Right cardiac atrium (tissue), 5 donors: ENCODE results near the gene GCNT1. TPM values are rescaled to one million over a fixed set of nuclear protein-coding genes. Genes with fewer than 3 reads are reported as not detected.
A peak's percentile ranks its signal among the peaks of the same experiment; 100 is the strongest.

Experiments
- ATAC-seq, 2 donors: fragments of 200-7000 bp; cut with Tn5 transposase; one replicate each; pipeline versions ENCODE4 v1.8.0 to v1.9.1; 2020; ENCODE audit warnings: moderate library complexity in 2 of 2, mild to moderate bottlenecking in 1 of 2
- DNase-seq, 3 donors: peaks; one replicate each; pipeline ENCODE4 v3.0.0-alpha.2; 2020
- H3K27ac ChIP-seq: one replicate; pipeline ENCODE4 v1.5.1; 2013; ENCODE audit warnings: mild to moderate bottlenecking, low read length, control low read depth, moderate library complexity
- H3K27me3 ChIP-seq: one replicate; pipeline ENCODE4 v1.6.1; 2013; ENCODE audit not compliant: control insufficient read depth, insufficient read depth
- H3K4me1 ChIP-seq: one replicate; pipeline ENCODE4 v1.6.1; 2013; ENCODE audit warnings: low read length; ENCODE audit not compliant: control insufficient read depth, insufficient read depth
- H3K4me3 ChIP-seq: one replicate; pipeline ENCODE4 v1.5.1; 2013; ENCODE audit warnings: low read length, control low read depth
- H3K9me3 ChIP-seq: one replicate; pipeline ENCODE4 v1.6.1; 2013; ENCODE audit warnings: low read length; ENCODE audit not compliant: control insufficient read depth
- WGBS: extraction: QIAGEN DNeasy Blood & Tissue Kit; methylation state at CpG from one replicate; pipeline ENCODE4 v1.1.7; 2013; 5-methylcytosine and 5-hydroxymethylcytosine counted together
- intact Hi-C, 4 donors: fragments of 100-400 bp; cut with DNase I; formaldehyde crosslinking; loops; one replicate each; pipeline versions ENCODE4 v1.11.0 to v1.14.0; 2022 to 2023
- polyA plus RNA-seq: library from polyadenylated mRNA; stranded (reverse); fragments of 200-250 nt; gene quantifications from one replicate; pipeline ENCODE4 v1.2.3, GENCODE V29; 2013
- total RNA-seq, 4 donors: library from RNA; stranded (reverse); fragmentation: NEBNext Ultra II Directional; extraction: Animal tissue kit (Norgen Biotek cat#: 25700); gene quantifications; one replicate each; pipeline ENCODE4 v1.2.1, GENCODE V29; 2021
- donor health status: healthy with polysubstance abuse.
- donor health status: DM: no; HTN: yes; CAD: no.
- donor health status: DM: no; HTN: no; CAD: no.
- donor health status: DM: no; HTN: yes; CAD: no; lungs with severe emphysema.
- donor health status: DM: yes; HTN: yes; CAD: no.

The GCNT1 gene
- total and polyA plus RNA-seq, 5 donors, result 0.91 to 5.7 (median 3.9) TPM

GRCh38 chr9:76444322-76444929, 14.6 kb upstream of the GCNT1 start:
- no peak overlapping the region for H3K27ac ChIP-seq
- DNase-seq (no peak), ATAC-seq (no peak)
- no peak overlapping the region for H3K4me3 ChIP-seq
- H3K27me3 ChIP-seq, result no peaks in the 10 kb centered on the region
- H3K4me1 ChIP-seq, result no peaks in the 10 kb centered on the region
- intact Hi-C loops, result loop anchor here in 1 of 4 donors (10.0 kb wide), 1 partner anchor 260 kb away; no protein-coding TSS in a partner anchor
- H3K9me3 ChIP-seq, result no peaks in the 10 kb centered on the region
- whole genome bisulfite sequencing, result 80% methylated on average over 5 of the region's 5 CpGs

DNA sequence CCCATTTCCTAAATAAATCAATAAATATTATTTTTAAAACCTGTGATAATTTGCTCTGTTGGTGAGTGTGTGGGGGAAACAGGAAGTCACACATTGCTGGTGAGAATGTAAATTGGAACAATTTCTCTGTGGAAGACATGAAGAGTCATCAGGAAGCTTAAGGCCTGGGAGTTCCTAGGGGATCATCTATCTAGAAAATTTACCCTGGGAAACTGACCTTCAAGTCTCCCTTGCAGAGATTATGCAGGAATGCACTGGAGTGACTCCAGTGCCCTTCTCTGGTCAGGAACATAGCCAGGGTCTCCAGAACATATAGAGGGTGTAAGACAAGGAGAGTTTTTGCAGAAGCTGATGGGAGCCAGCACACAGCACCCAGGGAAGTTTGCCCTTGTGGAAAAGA, 13.0 kb upstream of the GCNT1 start:
- H3K27me3 ChIP-seq, result no peaks in the 10 kb centered on the region

DNA sequence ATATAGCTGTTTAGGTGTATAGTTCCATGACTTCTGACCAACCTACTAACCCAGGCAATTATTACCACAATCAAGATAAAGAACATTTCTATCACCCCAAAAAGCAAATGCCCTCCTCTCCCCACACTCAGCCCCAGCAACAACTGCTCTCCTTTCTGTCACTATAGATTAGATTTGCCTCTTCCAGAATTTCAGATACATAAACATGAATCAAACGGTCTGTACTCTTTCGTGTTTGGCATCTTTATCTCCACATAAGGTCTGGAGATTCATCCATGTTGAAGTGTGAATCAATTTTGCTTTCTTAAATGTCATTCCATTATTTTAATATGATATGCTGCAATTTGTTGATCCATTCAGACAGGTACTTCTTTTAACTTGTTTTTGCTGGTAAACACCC, 10.5 kb upstream of the GCNT1 start:
- Histone ChIP-seq H3K9me3 (no peaks in the 10 kb centered on the region), H3K4me1 (no peaks in the 10 kb centered on the region), H3K4me3 (no peak overlapping the region), H3K27me3 (no peaks in the 10 kb centered on the region), H3K27ac (no peak overlapping the region)
- WGBS, result 63% methylated on average over 2 of the region's 2 CpGs
- no peak for ATAC-seq
- intact Hi-C loops, result loop anchor here in 3 of 4 donors (5.0 to 10.0 kb wide), 4 partner anchors 209 to 259 kb away; no protein-coding TSS in a partner anchor
- no peak for DNase-seq

More for the DNA sequence above, 13.0 kb upstream of the GCNT1 start:
- intact Hi-C loops, result loop anchor here in 3 of 4 donors (2.0 to 10.0 kb wide), 5 partner anchors 211 to 261 kb away; no protein-coding TSS in a partner anchor
- no peak for ATAC-seq
- Histone ChIP-seq H3K4me1 (no peaks in the 10 kb centered on the region), H3K27ac (no peak overlapping the region), H3K4me3 (no peak overlapping the region), H3K9me3 (no peaks in the 10 kb centered on the region)
- DNase-seq, result no peak

- Histone ChIP-seq H3K9me3 (no peaks in the 10 kb centered on the region), H3K27ac (no peak overlapping the region), H3K27me3 (no peaks in the 10 kb centered on the region), H3K4me3 (no peak overlapping the region), H3K4me1 (no peaks in the 10 kb centered on the region)
- DNase-seq, result no peak
- no peak for ATAC-seq
- WGBS, result 82% methylated on average over 1 of the region's 1 CpG
- intact Hi-C loops, result loop anchor here in 1 of 4 donors (5.0 kb wide), 1 partner anchor 256 kb away; no protein-coding TSS in a partner anchor
These were observed 7.7 kb upstream of the GCNT1 start for GRCh38 chr9:76451234-76451633.

- 80% methylated on average over 1 of the region's 1 CpG for WGBS
- no peak for ATAC-seq
These were observed 6.1 kb upstream of the GCNT1 start for GRCh38 chr9:76452839-76453238.

GRCh38 chr9:76453785-76454184, 5.2 kb upstream of the GCNT1 start:
- ATAC-seq, result no peak
- WGBS, result 84% methylated on average over 4 of the region's 4 CpGs
- intact Hi-C loops, result loop anchor here in 1 of 4 donors (5.0 kb wide), 1 partner anchor 254 kb away; no protein-coding TSS in a partner anchor
- H3K4me1 ChIP-seq, result no peaks in the 10 kb centered on the region
- DNase-seq, result no peak
- no peaks in the 10 kb centered on the region for H3K27me3 ChIP-seq
- H3K27ac ChIP-seq, result no peak overlapping the region
- no peak overlapping the region for H3K4me3 ChIP-seq
- no peaks in the 10 kb centered on the region for H3K9me3 ChIP-seq

More at GRCh38 chr9:76452839-76453238, 6.1 kb upstream of the GCNT1 start:
- no peak for DNase-seq
- H3K4me3 ChIP-seq, result no peak overlapping the region
- no peaks in the 10 kb centered on the region for H3K9me3 ChIP-seq
- H3K4me1 ChIP-seq, result no peaks in the 10 kb centered on the region
- intact Hi-C loops, result loop anchor here in 1 of 4 donors (5.0 kb wide), 1 partner anchor 254 kb away; no protein-coding TSS in a partner anchor
- no peak overlapping the region for H3K27ac ChIP-seq
- no peaks in the 10 kb centered on the region for H3K27me3 ChIP-seq

DNA sequence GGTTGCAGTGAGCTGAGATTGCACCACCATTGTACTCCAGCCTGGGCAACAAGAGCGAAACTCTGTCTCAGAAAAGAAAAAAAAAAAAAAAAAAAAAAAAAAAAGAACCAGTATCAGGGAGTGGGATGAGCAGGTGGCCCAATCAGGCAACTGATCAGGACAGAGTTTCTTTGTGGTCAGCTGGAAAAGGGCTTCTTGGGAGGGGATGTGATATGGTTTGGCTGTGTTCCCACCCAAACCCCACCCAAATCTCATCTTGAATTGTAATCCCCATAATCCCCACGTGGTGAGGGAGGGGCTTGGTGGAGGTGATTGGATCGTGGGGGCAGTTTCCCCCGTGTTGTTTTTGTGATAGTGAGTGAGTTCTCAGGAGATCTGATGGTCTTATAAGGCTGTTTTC, 4.7 kb upstream of the GCNT1 start:
- intact Hi-C loops, result loop anchor here in 1 of 4 donors (5.0 kb wide), 1 partner anchor 253 kb away; no protein-coding TSS in a partner anchor
- DNase-seq, result no peak
- no peak overlapping the region for H3K4me3 ChIP-seq
- H3K27ac ChIP-seq, result no peak overlapping the region
- ATAC-seq, result no peak
- H3K27me3 ChIP-seq, result no peaks in the 10 kb centered on the region
- H3K4me1 ChIP-seq, result no peaks in the 10 kb centered on the region
- 46% methylated on average over 4 of the region's 4 CpGs for WGBS
- no peaks in the 10 kb centered on the region for H3K9me3 ChIP-seq

GRCh38 chr9:76456202-76456926, 2.6 kb upstream of the GCNT1 start:
- no peaks in the 10 kb centered on the region for H3K4me1 ChIP-seq
- ATAC-seq, result peak; percentile 53 to 57
- no peak overlapping the region for H3K4me3 ChIP-seq
- no peaks in the 10 kb centered on the region for H3K9me3 ChIP-seq
- intact Hi-C loops, result loop anchor here in 1 of 4 donors (5.0 kb wide), 1 partner anchor 206 kb away; no protein-coding TSS in a partner anchor
- no peak overlapping the region for H3K27ac ChIP-seq
- no peaks in the 10 kb centered on the region for H3K27me3 ChIP-seq
- WGBS, result 74% methylated on average over 4 of the region's 4 CpGs
- DNase-seq, result peak in 2 of 3 donors; percentile 67 to 68

- Histone ChIP-seq H3K4me3 (peak overlapping the region; percentile 64), H3K9me3 (no peaks in the 10 kb centered on the region), H3K4me1 (no peaks in the 10 kb centered on the region), H3K27me3 (no peaks in the 10 kb centered on the region), H3K27ac (no peak overlapping the region)
- WGBS, result 9% methylated on average over 32 of the region's 32 CpGs
- DNase-seq (peak; percentile 26 to 72 (median 57)), ATAC-seq (peak; percentile 69 to 71)
- intact Hi-C loops, result loop anchor here in 1 of 4 donors (5.0 kb wide), 1 partner anchor 202 kb away; no protein-coding TSS in a partner anchor
These were observed 983 bp downstream of the GCNT1 start for GRCh38 chr9:76459694-76460635.

DNA sequence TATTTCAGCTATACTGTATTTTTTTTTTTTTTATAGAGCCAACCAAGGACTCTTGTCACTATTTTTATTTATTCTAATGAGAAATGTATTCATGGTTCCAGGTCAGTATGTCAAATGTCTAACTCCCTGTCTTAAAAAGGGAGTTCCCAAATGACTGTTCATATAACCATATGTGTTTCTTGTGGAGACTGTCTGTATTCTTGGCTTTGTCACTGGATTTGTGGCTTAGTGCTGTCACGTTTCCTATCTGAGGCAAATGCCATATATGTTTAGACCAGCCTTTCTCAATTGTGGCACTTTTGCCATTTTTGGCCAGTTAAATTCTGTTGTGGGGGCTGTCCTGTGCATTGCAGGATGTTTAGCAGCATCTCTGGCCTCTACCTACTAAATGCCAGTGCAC, 3.1 kb downstream of the GCNT1 start:
- Histone ChIP-seq H3K9me3 (no peaks in the 10 kb centered on the region), H3K4me1 (no peaks in the 10 kb centered on the region), H3K27ac (no peak overlapping the region), H3K4me3 (no peak overlapping the region), H3K27me3 (no peaks in the 10 kb centered on the region)
- intact Hi-C loops, result no loop called here
- ATAC-seq, result no peak
- DNase-seq, result no peak
- 76% methylated on average over 1 of the region's 1 CpG for WGBS
